ENCODE measurements around the gene INPP5D.

DNA sequence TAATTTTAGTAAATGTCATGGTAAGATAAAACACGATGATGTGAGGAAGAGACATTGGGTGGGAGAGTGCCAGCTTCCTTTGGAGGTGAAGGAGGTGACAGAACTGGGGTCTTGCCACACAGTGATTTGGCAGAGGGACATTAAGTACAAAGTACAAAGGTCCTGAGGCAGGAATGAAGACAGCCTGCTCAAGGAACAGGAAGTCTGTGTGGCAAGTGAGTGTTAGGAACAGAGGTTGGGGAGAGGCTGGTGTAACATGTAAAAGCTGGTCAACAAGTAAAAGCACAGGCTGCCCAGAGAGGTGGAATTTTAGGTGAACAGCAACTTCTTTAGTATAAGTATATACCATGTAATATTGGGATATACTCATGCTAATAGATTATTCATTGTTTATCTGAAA, 73.1 kb downstream of the INPP5D start:
- no peak for TF ChIP-seq POLR2AphosphoS5 (IDR thresholded peaks at IDR 0.05; ENCODE audit: low read depth, low read length)
- TF ChIP-seq POLR2A (IDR thresholded peaks at IDR 0.05; ENCODE audit: low read depth, low read length): no peak
